SK-N-SH (cell line): Measurements from ENCODE around the gene GPX2.

ENCODE experiments used
- CTCF ChIP-seq: fragments of 200-600 bp; sonication (generic); IDR thresholded peaks from 2 replicates; pipeline ENCODE4 v1.6.1; 2017; ENCODE audit warnings: antibody characterized with exemption, mild to moderate bottlenecking, moderate library complexity
- EZH2phosphoT487 ChIP-seq: fragments of 200-600 bp; sonication (generic); IDR thresholded peaks from 2 replicates; pipeline ENCODE4 v1.6.1; 2017; ENCODE audit warnings: low read depth, mixed run types, mild to moderate bottlenecking, antibody characterized with exemption, moderate library complexity, borderline replicate concordance
- FOSL2 ChIP-seq: IDR thresholded peaks from 2 replicates; pipeline ENCODE4 v1.4.0; 2012; ENCODE audit warnings: low read depth, mild to moderate bottlenecking, moderate library complexity, borderline replicate concordance
- GATA2 ChIP-seq: sonication (generic); formaldehyde crosslinking; IDR thresholded peaks from 2 replicates; pipeline ENCODE4 v1.5.0; 2020; ENCODE audit warnings: mild to moderate bottlenecking, missing genetic modification reagents
- POLR2AphosphoS5 ChIP-seq: IDR thresholded peaks from 2 replicates; pipeline ENCODE4 v1.6.1; 2012; ENCODE audit warnings: low read depth, low read length
- REST ChIP-seq: IDR thresholded peaks from 2 replicates; pipeline ENCODE4 v1.6.1; 2012; ENCODE audit warnings: mild to moderate bottlenecking, low read depth, low read length, moderate library complexity
- TAF1 ChIP-seq: IDR thresholded peaks from 2 replicates; pipeline ENCODE4 v1.6.1; 2012; ENCODE audit warnings: low read depth, mild to moderate bottlenecking, low read length, moderate library complexity, borderline replicate concordance
- YY1 ChIP-seq: IDR thresholded peaks from 2 replicates; pipeline ENCODE4 v1.4.0; 2012; ENCODE audit warnings: low read depth, mild to moderate bottlenecking

GRCh38 chr14:64912261-64912660 lies 30.3 kb downstream of the GPX2 start:
- TF ChIP-seq CTCF (no peak), GATA2 (CRISPR knock-in tag) (no peak), FOSL2 (no peak), YY1 (no peak), POLR2AphosphoS5 (no peak), TAF1 (no peak), REST (no peak), EZH2phosphoT487 (no peak)
